ENCODE measurements around the gene SPEG. TPM values are rescaled to one million over a fixed set of nuclear protein-coding genes. Genes with fewer than 3 reads are reported as not detected.

SPEG gene
- polyA plus RNA-seq, 1 donor (not counting 4 experiments of a cell fraction or from before 2014, with no cell fraction given) = 18.8 TPM

DNA sequence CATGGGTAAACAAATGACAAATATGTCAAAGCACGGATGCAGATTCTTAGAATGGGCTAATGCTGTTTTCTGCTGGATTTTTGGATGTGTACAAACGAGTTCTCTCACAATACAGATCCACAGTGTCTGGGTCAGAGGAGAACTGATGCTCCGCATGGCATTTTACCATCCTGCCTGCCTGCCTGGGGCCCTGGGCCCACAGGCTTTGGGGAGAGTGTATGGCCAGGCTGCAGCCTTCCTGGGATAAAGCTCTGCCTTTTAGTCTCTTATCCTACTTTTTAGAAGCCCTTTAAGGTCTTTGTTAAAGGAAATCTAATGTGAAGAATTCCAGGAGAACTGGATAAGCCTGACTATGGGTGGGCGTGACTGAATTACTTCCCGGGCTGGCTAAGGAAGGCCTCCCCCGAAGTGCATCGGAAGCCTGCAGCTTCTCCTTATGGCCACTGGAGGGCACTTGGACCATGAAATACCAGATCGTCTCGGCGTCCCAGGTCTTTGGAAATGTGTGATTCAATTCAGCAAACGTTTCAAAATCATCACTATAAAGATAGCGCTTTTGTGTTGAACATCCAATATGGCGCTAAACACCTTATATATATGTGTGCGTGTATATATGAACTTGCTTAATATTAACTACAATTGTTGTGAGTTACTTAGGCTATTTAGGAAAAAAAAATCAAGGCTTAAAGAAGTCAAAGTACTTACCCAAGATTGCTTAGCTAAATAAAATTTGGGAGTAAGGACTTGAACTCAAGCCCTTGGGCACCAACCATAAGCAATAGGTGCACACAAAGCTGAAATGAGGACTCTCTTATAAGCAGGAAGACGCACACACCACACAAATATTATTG, 31.8 kb upstream of the SPEG start:
- Histone ChIP-seq H3K79me2 (ENCODE audit: control insufficient read depth, insufficient read depth, low read length) (no peaks in the 10 kb centered on the region), H3K36me3 (ENCODE audit: control insufficient read depth in 2 of 2, extremely low read depth in 1 of 2, insufficient read depth in 2 of 2, low read length in 2 of 2) (no peaks in the 10 kb centered on the region), H3K9me1 (ENCODE audit: control insufficient read depth, extremely low read depth, insufficient read depth, low read length) (no peaks in the 10 kb centered on the region), H3K4me2 (ENCODE audit: control insufficient read depth, extremely low read depth, insufficient read depth, low read depth, low read length) (no peak overlapping the region), H3K9ac (ENCODE audit: control insufficient read depth, extremely low read depth, insufficient read depth, low read length) (no peak overlapping the region), H4K20me1 (ENCODE audit: control insufficient read depth, extremely low read depth, insufficient read depth, low read length) (no peaks in the 10 kb centered on the region), H3K4me1 (ENCODE audit: control insufficient read depth, extremely low read depth, insufficient read depth, low read length) (peaks cover 3% of the 10 kb centered on the region), H3K27me3 (ENCODE audit: control insufficient read depth, extremely low read depth, insufficient read depth, low read length) (no peaks in the 10 kb centered on the region), H3K27ac (ENCODE audit: control insufficient read depth, insufficient read depth, low read length) (no peak overlapping the region), H3K9me3 (ENCODE audit: control insufficient read depth, low read depth, low read length) (no peaks in the 10 kb centered on the region), H2AFZ (ENCODE audit: control insufficient read depth, low read length) (no peak overlapping the region), H3K4me3 (ENCODE audit: control insufficient read depth in 2 of 3, extremely low read depth in 1 of 3, insufficient read depth in 2 of 3, low read depth in 1 of 3, low read length in 3 of 3) (no peak overlapping the region)
- no peak for DNase-seq (ENCODE audit: low read depth, low spot score)
- TF ChIP-seq, protein P1, sequence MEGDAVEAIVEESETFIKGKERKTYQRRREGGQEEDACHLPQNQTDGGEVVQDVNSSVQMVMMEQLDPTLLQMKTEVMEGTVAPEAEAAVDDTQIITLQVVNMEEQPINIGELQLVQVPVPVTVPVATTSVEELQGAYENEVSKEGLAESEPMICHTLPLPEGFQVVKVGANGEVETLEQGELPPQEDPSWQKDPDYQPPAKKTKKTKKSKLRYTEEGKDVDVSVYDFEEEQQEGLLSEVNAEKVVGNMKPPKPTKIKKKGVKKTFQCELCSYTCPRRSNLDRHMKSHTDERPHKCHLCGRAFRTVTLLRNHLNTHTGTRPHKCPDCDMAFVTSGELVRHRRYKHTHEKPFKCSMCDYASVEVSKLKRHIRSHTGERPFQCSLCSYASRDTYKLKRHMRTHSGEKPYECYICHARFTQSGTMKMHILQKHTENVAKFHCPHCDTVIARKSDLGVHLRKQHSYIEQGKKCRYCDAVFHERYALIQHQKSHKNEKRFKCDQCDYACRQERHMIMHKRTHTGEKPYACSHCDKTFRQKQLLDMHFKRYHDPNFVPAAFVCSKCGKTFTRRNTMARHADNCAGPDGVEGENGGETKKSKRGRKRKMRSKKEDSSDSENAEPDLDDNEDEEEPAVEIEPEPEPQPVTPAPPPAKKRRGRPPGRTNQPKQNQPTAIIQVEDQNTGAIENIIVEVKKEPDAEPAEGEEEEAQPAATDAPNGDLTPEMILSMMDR (optimal IDR thresholded peaks at IDR 0.05 in 1 of 3, IDR thresholded peaks at IDR 0.05 in 1 of 3, conservative IDR thresholded peaks at IDR 0.05 in 1 of 3; ENCODE audit: extremely low read depth in 1 of 3, insufficient read depth in 2 of 3, low read length in 3 of 3) = peak; percentile 83 to 94 (median 94)
- no peak for TF ChIP-seq EZH2 (IDR thresholded peaks at IDR 0.05; ENCODE audit: low read length)
- peak; percentile 83 for FAIRE-seq
- dilution Hi-C loops (cut with MboI; ENCODE audit: extremely low pct_ligation_motif_present, low sequenced_read_pairs) = no loop called here

DNA sequence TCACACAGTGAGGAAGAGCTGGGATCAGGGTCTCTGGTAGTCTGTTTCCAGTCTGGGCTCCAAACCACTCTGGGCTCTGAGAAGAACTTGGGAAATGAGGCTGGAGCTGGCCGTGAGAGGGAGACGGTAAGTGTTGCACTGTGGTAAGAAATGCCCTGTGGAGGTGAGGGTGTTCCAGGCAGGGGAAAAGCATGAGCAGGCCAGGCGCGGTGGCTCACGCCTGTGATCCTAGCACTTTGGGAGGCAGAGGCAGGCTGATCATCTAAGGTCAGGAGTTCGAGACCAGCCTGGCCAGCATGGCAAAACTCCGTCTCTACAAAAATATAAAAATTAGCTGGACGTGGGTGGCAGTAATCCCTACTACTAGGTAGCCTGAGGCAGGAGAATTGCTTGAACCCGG, 30.8 kb upstream of the SPEG start:
- no peaks in the 10 kb centered on the region for H3K79me2 ChIP-seq (ENCODE audit: control insufficient read depth, insufficient read depth, low read length)
- H3K36me3 ChIP-seq (ENCODE audit: control insufficient read depth in 2 of 2, extremely low read depth in 1 of 2, insufficient read depth in 2 of 2, low read length in 2 of 2) = no peaks in the 10 kb centered on the region
- H3K4me2 ChIP-seq (ENCODE audit: control insufficient read depth, extremely low read depth, insufficient read depth, low read depth, low read length) = no peak overlapping the region
- no peak overlapping the region for H2AFZ ChIP-seq (ENCODE audit: control insufficient read depth, low read length)
- peaks cover 3% of the 10 kb centered on the region for H3K4me1 ChIP-seq (ENCODE audit: control insufficient read depth, extremely low read depth, insufficient read depth, low read length)
- no peak for DNase-seq (ENCODE audit: low read depth, low spot score)
- TF ChIP-seq EZH2 (IDR thresholded peaks at IDR 0.05; ENCODE audit: low read length) = no peak
- TF ChIP-seq, protein P1 (optimal IDR thresholded peaks at IDR 0.05 in 1 of 3, IDR thresholded peaks at IDR 0.05 in 1 of 3, conservative IDR thresholded peaks at IDR 0.05 in 1 of 3; ENCODE audit: extremely low read depth in 1 of 3, insufficient read depth in 2 of 3, low read length in 3 of 3) = no peak
- H3K27ac ChIP-seq (ENCODE audit: control insufficient read depth, insufficient read depth, low read length) = no peak overlapping the region
- dilution Hi-C loops (cut with MboI; ENCODE audit: extremely low pct_ligation_motif_present, low sequenced_read_pairs) = no loop called here
- H3K27me3 ChIP-seq (ENCODE audit: control insufficient read depth, extremely low read depth, insufficient read depth, low read length) = no peaks in the 10 kb centered on the region
- H3K9ac ChIP-seq (ENCODE audit: control insufficient read depth, extremely low read depth, insufficient read depth, low read length) = no peak overlapping the region
- no peak overlapping the region for H3K4me3 ChIP-seq (ENCODE audit: control insufficient read depth in 2 of 3, extremely low read depth in 1 of 3, insufficient read depth in 2 of 3, low read depth in 1 of 3, low read length in 3 of 3)
- no peaks in the 10 kb centered on the region for H3K9me1 ChIP-seq (ENCODE audit: control insufficient read depth, extremely low read depth, insufficient read depth, low read length)
- FAIRE-seq = no peak
- no peaks in the 10 kb centered on the region for H3K9me3 ChIP-seq (ENCODE audit: control insufficient read depth, low read depth, low read length)
- no peaks in the 10 kb centered on the region for H4K20me1 ChIP-seq (ENCODE audit: control insufficient read depth, extremely low read depth, insufficient read depth, low read length)
